DMS53 treated with DMSO at 0.1 percent for 48 hours (cell line): Measurements from ENCODE around the gene CNTRL.
A peak's percentile ranks its signal among the peaks of the same experiment; 100 is the strongest.
"Not testable (repeated sequence)": the region's sequence is repeated elsewhere in the genome, so short reads cannot be mapped to it uniquely, and the experiment has no call there.

Experiments used
- DNase-seq: peaks from one replicate; lab custom pipeline; 2025; ENCODE audit not compliant: unreplicated experiment; lab: John Stamatoyannopoulos, UW

The CNTRL gene

DNA sequence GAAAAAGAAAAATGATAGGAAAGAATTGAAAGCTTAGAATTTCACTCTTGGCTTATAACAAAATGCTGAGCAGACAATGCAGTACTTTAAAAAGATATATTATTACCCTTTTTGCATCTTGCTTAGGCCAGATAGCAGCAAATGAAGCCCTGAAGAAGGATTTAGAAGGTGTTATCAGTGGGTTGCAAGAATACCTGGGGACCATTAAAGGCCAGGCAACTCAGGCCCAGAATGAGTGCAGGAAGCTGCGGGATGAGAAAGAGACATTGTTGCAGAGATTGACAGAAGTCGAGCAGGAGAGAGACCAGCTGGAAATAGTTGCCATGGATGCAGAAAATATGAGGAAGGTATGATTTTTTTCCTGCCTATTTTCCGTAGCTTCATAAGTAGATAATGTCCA is 50.8 kb downstream of the CNTRL start:
- DNase-seq = no peak

DNA sequence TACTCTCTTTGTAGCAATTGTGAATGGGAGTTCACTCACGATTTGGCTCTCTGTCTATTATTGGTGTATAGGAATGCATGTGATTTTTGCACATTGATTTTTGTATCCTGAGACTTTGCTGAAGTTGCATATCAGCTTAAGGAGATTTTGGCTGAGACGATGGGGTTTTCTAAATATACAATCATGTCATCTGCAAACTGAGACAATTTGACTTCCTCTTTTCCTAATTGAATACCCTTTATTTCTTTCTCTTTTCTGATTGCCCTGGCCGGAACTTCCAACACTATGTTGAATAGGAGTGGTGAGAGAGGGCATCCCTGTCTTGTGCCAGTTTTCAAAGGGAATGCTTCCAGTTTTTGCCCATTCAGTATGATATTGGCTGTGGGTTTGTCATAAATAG is 54.6 kb downstream of the CNTRL start:
- DNase-seq = not testable (repeated sequence)

DNA sequence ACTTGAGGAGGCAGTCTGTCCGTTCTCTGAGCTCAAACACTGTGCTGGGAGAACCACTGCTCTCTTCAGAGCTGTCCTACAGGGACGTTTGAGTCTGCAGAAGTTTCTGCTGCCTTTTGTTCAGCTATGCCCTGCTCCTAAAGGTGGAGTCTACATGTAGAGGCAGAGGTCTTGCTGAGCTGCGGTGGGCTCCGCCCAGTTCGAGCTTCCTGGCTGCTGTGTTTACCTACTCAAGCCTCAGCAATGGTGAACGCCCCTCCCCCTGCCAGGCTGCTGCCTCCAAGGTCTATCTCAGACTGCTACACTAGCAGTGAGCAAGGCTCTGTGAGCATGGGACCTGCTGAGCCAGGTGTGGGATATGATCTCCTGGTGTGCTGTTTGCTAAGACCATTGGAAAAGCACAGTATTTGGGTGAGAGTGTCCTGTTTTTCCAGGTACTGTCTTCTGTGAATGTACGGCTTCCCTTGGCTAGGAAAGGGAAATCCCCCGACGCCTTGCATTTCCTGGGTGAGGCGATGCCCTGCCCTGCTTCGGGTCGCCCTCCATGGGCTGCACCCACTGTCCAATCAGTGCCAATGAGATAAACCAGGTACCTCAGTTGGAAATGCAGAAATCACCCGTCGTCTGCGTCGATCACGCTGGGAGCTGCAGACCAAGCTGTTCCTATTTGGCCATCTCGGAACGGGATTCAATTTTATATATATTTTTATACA is 58.5 kb downstream of the CNTRL start:
- DNase-seq = peak; percentile 45

DNA sequence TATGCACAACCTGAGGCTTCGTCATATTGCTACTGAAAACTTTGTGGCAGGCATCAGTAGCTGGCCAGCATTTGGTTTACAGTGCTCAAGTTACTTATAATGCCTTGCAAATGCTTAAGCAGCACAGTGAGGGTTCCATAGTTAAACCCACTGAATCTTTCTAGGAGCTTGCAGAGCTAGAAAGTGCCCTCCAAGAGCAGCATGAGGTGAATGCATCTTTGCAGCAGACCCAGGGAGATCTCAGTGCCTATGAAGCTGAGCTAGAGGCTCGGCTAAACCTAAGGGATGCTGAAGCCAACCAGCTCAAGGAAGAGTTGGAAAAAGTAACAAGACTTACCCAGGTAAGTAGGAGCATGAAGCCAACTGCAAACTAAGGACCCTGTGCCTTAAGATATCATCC is 60.9 kb downstream of the CNTRL start:
- DNase-seq = no peak

DNA sequence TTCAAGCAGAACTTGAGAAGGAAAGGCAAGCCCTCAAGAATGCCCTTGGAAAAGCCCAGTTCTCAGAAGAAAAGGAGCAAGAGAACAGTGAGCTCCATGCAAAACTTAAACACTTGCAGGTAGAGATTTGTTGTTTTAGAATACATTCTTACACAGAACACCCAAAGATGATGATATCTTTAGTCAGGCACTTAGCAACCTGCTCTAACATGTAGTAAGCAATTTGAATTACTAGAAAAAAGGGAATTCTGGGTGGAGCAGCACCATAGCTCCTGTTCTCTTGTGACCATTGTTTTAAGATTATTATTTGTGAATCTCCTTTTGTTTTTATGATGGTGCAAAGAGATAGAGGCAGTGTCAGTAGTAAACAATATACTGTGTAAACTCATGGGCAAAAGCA is 63.8 kb downstream of the CNTRL start:
- no peak for DNase-seq

DNA sequence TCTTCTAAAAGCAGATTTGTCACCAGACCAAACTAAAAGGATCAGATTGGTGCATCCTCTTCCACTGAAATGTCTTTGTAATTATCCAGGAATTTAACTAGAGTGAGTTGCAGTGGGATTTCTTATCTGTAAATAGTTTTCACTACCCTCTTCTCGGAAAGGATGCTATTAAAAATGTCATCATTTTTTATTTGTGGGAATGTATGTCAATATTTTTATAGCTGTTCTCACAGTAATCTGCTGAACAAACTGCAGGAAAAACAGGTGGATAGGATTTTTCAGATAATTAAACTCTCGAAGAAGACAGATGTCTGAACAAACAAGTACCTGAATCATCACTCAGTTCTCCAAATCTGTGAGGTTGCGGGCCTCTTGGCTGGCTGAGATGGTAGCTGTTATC is 64.2 kb downstream of the CNTRL start:
- DNase-seq = peak; percentile 2

DNA sequence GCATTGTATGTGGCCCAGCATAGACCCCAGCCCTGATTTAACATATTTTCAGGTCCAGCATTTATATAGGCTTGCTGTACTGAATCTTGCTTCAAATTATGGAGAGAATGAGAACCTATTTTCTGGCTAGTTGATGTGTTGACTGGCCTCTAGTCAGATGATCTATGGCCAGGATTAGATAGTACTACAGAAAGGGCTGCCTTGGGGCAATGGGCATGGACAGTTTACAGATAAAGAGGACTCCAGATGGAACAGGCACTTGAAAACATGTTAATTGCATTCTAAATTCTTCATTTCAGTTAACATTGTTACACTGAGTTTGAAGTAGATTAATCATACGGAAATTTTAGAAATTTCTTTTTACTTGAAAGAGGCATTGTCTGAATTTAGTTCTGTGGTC is 65.4 kb downstream of the CNTRL start:
- no peak for DNase-seq

DNA sequence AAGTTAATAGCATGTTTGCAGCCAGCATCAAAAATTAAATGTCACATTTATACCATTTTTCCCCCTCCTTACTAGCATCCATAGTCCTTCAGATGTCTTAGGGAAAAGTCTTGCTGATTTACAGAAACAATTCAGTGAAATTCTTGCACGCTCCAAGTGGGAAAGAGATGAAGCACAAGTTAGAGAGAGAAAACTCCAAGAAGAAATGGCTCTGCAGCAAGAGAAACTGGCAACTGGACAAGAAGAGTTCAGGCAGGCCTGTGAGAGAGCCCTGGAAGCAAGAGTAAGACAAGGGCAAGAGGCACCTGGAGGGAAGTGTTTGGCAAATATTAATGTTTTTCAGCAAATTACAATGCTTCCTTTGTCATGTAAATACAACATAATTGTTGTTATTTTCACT is 66.6 kb downstream of the CNTRL start:
- no peak for DNase-seq

DNA sequence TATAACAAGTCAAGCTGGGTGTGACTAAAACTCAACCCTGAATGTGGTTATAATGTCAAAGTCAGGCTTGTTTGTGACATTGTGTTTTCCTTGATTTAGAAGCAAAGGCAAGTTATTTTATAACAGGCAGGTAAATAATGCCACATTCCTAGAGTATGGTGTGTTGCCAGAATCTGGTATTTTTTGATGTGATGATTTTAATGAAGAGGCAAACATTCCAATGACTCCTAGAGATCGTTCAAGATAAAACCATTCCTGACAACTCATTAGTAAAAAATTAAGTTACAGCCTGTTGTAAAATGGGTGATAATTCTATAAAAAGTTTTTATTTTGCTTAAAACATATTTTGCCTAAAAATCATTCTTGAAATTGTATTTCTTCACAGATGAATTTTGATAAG is 67.0 kb downstream of the CNTRL start:
- DNase-seq = no peak

DNA sequence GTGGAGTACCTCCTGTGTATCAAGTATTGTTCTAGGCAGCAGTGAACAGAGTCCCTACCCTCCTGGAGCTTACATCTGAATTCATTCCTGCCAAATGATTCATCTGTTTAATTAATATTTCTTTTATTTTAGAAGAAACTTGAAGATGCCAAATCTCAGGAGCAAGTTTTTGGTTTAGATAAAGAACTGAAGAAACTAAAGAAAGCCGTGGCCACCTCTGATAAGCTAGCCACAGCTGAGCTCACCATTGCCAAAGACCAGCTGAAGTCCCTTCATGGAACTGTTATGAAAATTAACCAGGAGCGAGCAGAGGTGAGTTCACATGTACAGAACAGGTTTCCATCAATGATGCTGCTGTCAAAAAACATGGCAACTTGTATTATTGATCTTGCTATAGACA is 69.0 kb downstream of the CNTRL start:
- DNase-seq = no peak

DNA sequence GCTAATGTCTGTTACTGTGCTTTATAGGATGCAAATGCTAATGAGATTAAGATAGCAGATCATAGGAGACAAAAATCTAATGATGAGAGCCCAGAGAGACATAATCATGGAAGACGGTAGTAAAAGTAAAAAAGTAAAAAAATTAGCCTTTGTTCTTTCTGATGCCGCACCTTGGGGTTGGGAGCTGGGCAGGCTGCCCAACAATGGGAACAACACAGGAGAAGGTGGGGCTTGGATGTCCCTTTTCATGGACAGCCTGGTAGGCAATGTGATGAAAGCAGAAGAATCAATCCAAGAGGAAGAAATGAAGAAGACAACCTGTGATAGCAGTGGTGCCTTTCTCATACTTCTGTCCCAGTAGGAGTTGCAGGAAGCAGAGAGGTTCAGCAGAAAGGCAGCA is 69.7 kb downstream of the CNTRL start:
- DNase-seq = no peak

DNA sequence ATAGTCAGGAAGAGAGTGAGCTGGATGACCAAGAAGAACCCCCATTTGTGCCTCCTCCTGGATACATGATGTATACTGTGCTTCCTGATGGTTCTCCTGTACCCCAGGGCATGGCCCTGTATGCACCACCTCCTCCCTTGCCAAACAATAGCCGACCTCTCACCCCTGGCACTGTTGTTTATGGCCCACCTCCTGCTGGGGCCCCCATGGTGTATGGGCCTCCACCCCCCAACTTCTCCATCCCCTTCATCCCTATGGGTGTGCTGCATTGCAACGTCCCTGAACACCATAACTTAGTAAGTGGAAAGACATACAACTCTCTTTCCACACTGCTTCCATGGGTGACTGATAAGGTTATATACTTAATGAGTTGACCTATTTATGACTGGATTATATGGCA is 75.4 kb downstream of the CNTRL start:
- no peak for DNase-seq

DNA sequence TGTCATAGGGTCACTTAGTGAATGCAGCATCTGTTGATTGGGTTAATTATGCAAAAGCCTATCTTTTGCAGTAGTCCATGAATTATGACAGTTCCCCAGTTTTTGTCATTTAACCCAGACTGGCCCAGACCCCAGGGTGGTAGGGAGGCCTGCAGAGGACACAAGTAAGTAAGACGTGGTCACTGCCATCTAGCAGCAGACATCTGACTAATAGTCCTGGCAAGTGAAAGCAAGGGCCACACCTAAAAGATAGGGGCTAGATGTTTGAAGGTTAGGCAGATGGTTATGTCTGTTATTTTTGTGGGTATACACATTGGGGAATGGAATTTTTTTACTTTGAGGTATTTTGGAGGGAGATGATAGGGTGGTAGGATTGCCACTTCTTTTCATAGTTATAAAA is 78.9 kb downstream of the CNTRL start:
- no peak for DNase-seq

DNA sequence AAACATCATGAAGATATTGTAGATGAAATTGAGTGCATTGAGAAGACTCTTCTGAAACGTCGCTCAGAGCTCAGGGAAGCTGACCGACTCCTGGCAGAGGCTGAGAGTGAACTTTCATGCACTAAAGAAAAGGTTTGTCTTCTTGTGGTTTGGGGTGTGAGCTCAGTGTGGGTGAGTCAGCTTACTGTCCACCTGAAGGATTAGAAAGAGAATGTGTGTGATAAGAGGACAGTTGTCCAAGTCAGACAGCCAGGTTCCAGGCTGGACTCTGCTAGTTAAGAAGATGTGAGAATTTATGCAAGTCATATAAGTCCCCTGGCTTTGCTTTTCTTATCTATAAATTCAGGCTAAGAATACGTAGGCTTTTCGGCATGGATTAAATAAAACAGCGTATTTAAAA is 80.0 kb downstream of the CNTRL start:
- DNase-seq = no peak

DNA sequence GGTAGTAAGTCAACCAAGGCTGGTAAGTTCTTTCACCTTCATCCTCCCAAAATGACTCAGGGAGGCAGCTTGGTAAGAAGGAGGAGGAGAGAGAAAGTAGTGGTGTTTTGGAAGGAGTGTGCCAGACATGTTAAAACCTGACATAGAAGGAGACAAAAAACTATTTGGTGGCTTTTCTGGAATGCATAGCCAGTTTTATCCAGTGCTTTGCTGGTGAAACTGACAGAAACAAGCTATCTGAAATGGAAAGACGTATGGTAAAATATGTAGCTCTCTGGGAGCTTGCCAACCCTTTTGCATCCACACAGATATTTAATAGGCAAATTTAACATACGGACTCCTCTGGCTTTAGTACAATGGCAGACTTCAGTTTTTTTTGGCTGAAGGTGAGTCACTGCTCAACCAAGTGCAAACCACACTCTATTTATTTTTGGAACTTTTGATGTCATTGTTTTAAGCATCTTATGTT is 81.5 kb downstream of the CNTRL start:
- no peak for DNase-seq

DNA sequence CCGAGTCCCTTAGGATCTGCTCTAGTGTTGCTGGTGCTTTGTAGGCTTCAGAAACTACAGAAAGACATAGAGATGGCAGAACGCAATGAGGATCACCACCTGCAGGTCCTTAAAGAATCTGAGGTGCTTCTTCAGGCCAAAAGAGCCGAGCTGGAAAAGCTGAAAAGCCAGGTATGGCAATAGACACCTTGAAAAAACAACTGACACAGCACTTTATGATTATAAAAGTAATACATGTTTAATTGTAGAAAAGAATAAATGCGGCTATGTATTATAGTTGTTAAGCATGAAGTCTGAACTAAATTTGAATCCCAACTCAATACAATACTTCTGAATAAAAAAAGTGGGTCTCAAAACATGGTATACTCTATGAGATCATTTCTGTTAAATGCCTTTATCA is 83.2 kb downstream of the CNTRL start:
- no peak for DNase-seq

DNA sequence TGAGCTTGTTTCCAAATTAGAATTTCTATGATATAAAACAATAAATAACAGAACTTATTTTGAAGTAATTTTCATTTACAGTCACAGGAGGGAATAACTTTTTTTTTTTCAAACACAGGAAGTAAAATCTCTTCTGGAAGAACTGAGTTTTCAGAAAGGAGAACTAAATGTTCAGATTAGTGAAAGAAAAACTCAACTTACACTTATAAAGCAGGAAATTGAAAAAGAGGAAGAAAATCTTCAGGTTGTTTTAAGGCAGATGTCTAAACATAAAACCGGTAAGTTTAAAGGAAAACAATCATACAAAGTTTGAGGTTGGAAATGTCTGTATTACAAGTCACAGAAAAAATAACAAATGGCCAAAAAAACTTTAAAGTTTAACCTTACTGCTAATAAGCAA is 85.3 kb downstream of the CNTRL start:
- no peak for DNase-seq

DNA sequence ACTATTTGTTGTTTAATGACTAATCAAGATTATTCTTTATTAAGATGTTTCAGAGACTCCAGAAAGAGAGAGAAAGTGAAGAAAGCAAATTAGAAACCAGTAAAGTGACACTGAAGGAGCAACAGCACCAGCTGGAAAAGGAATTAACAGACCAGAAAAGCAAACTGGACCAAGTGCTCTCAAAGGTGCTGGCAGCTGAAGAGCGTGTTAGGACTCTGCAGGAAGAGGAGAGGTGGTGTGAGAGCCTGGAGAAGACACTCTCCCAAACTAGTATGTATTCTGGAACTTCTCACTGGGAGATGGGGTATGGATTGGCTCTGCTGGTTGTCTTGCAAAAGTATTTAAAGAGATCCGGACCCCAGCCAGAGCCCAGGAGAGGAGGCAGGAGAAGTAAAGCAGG is 93.3 kb downstream of the CNTRL start:
- DNase-seq = no peak

DNA sequence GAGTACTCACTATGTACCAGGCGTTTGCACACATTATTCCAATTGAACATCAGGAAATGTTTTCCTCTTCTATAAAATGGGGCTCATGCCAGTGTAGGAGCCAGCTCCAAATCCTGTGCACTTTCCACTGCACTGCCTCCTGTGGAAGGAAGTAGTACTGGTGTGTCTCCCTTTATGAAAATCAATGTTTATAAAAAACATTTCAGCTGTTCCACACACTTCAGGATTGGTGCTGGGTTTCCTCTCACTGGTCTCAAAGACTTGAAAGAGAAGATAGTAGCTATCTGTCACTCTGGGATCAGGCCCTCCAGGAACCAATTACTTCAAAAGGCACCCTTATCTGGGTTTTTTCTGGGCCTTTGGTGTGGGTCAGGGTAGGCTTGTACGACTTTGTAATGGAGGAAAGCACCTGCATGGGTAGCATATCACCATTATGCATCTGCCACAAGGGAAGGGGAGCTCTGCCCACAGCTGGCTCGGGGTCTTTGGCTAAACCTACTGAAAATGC is 94.4 kb downstream of the CNTRL start:
- no peak for DNase-seq

DNA sequence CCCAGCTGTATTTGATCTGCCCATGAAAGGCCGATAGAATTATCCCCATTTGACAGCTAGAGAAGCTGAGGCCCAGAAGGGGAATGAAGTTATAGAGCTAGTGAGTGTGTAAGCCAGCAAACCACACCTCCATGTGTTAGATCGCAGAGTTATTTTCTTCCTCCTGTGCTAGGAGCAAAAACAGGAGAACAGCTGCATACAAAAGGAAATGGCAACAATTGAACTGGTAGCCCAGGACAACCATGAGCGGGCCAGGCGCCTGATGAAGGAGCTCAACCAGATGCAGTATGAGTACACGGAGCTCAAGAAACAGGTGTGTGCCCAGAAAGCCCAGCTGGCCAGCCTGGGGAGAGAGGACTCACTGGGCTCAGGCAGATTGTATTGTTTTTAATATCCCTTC is 96.5 kb downstream of the CNTRL start:
- no peak for DNase-seq

DNA sequence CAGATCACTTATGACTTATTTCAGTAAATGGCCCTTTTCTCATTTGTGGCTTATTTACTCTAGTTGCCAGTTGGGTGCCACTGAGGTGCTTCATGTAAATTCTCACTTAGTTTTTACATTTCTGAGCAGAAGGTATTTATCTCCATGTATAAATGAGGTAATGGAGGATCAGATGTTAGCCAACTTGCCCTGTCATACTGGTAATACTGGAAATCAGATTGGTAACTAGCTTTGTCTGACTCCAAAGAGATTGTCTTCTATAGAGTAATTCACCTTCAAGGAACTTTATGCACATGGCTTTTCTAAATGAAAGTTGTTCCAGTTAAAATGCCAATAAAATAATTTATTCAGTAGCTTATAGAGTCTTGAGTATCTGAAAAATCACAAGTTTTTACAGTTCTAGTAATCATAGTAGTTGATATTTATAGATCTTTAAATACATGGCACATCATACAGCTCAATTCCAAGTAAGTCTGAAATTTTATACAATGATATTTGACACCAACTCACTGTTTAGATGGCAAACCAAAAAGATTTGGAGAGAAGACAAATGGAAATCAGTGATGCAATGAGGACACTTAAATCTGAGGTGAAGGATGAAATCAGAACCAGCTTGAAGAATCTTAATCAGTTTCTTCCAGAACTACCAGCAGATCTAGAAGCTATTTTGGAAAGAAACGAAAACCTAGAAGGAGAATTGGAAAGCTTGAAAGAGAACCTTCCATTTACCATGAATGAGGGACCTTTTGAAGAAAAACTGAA is 98.2 kb downstream of the CNTRL start:
- DNase-seq = no peak

DNA sequence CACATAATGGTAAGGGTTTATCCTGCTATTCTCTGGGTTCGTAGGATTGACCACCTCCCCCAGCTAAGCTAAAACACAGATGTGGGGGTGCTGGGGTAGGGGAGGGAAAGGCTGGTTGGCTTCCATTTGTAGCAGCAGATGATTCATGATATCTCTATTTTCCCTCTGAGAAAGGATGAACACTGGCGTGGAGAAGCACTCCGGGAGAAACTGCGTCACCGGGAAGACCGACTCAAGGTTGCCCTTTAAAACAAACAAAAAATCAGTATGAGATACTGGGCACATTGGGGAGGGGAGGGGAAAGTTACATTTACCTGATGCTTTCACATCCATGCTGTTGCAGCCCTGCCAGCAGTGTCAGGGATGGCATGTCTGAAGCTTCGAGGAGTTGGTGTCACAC is 98.7 kb downstream of the CNTRL start:
- no peak for DNase-seq
